RWPE2 (cell line): ENCODE data around the gene NUP210.

Experiments used
- ATAC-seq: fragments of 200-7000 bp; cut with Tn5 transposase; 3 replicates; pipeline ENCODE4 v1.9.1; 2021; ENCODE audit warnings: low read depth
- DNase-seq: peaks from one replicate; pipeline ENCODE4 v3.0.0-alpha.2; 2020; ENCODE audit warnings: low spot score
- H3K27ac ChIP-seq: fragments of 450-650 bp; 2 replicates; pipeline ENCODE4 v1.5.1; 2017; ENCODE audit warnings: mild to moderate bottlenecking; ENCODE audit not compliant: poor library complexity, severe bottlenecking
- H3K27me3 ChIP-seq: fragments of 250-450 bp; sonication (Bioruptor Pico); 2 replicates; pipeline ENCODE4 v1.5.1; 2021; ENCODE audit warnings: mild to moderate bottlenecking, moderate library complexity; ENCODE audit not compliant: insufficient read depth, poor library complexity, severe bottlenecking
- H3K36me3 ChIP-seq: fragments of 250-450 bp; sonication (Bioruptor Pico); 2 replicates; pipeline ENCODE4 v1.5.1; 2020; ENCODE audit warnings: low read depth, mild to moderate bottlenecking, moderate library complexity
- H3K4me1 ChIP-seq: fragments of 250-450 bp; sonication (Bioruptor Pico); 2 replicates; pipeline ENCODE4 v1.5.1; 2021; ENCODE audit warnings: mild to moderate bottlenecking, moderate library complexity; ENCODE audit not compliant: insufficient read depth, poor library complexity, severe bottlenecking
- H3K4me3 ChIP-seq: fragments of 250-450 bp; sonication (Bioruptor Pico); 2 replicates; pipeline ENCODE4 v1.5.1; 2021; ENCODE audit warnings: mild to moderate bottlenecking, moderate library complexity; ENCODE audit not compliant: severe bottlenecking
- H3K9me3 ChIP-seq: fragments of 250-450 bp; sonication (Bioruptor Pico); 2 replicates; pipeline ENCODE4 v1.5.1; 2021; ENCODE audit warnings: mild to moderate bottlenecking, moderate library complexity; ENCODE audit not compliant: severe bottlenecking
- TF ChIP-seq, protein P1 (sequence below): fragments of 450-650 bp; IDR thresholded peaks from one replicate; pipeline ENCODE4 v1.5.1; 2017; ENCODE audit warnings: mild to moderate bottlenecking, moderate library complexity; ENCODE audit not compliant: poor library complexity, severe bottlenecking

NUP210 gene

DNA sequence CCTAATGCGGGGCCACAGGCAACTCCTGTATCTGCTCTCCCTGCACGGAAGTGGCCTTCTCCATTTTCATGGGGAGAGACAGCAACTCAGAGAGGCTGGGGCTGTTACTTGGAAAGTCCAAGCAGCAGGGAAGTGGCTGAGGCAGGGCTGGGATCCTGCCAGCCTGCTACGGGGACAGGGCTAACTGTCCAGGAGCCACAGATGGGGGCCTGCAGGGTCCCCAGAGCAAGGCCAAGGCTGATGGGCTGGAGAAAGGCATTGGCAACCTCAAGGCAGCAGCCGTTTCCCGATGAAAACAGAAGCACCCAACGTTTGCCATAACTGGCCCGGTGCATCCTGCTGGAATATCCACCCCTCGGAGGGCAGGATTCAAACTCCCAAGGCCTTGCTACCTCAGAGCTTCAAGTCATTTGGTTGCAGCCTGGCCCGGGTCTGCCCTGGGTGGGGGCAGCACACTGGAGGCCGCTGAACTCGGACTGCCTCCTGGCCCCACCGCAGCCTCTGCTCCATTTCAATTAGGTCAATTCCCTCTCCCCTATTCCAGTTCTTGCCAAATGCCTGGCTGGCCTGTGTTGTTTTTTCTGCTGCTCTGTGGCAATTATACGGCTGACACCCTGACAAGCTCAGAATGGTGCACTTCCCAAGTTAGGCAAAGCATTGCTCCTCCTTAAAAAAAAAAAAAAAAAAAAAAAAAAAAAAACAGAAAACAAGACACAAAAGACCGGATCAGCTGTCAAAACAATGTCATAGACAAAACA is 143.5 kb downstream of the NUP210 start:
- H3K27me3 ChIP-seq, result peaks cover 17% of the 10 kb centered on the region

DNA sequence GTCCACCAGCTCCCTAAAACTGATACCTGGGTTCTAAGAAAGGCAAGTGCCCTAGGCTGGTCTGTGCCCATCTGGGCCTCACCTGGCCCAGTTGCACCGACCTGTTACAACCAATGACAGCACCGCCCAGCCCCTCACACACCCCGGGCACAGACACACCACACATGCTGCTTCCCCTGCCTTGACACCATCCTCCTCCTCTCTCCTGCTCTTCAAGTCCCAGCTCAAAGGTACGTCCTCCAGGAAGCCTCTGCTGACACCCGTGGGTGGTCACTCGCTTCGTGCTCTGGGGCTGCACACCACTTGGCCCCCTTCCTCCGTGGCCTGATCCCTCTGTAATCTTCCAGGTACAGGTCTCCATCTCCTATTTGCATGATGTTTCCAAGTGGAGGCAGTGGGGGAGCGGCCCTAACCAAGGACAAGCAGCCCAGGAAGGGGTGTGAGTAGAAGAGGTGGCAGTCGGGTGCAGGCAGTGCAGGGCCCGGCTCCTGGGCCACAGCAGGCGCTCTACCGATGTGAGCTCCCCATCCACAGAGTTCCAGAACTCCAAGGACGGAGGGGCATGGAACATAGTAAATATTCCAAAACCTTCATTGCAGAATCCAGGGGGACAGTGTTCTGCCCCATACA is 144.6 kb downstream of the NUP210 start:
- TF ChIP-seq, protein P1, sequence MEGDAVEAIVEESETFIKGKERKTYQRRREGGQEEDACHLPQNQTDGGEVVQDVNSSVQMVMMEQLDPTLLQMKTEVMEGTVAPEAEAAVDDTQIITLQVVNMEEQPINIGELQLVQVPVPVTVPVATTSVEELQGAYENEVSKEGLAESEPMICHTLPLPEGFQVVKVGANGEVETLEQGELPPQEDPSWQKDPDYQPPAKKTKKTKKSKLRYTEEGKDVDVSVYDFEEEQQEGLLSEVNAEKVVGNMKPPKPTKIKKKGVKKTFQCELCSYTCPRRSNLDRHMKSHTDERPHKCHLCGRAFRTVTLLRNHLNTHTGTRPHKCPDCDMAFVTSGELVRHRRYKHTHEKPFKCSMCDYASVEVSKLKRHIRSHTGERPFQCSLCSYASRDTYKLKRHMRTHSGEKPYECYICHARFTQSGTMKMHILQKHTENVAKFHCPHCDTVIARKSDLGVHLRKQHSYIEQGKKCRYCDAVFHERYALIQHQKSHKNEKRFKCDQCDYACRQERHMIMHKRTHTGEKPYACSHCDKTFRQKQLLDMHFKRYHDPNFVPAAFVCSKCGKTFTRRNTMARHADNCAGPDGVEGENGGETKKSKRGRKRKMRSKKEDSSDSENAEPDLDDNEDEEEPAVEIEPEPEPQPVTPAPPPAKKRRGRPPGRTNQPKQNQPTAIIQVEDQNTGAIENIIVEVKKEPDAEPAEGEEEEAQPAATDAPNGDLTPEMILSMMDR, result no peak
- H3K4me3 ChIP-seq, result no peak overlapping the region
- ATAC-seq (no peak), DNase-seq (peak; percentile 34)
- H3K9me3 ChIP-seq, result no peaks in the 10 kb centered on the region
- H3K27me3 ChIP-seq, result peaks cover 9% of the 10 kb centered on the region
- H3K36me3 ChIP-seq, result no peaks in the 10 kb centered on the region
- no peak overlapping the region for H3K27ac ChIP-seq
- H3K4me1 ChIP-seq, result no peaks in the 10 kb centered on the region

More for the DNA sequence above, 143.5 kb downstream of the NUP210 start:
- TF ChIP-seq, protein P1, result no peak
- DNase-seq, result peak; percentile 42
- no peaks in the 10 kb centered on the region for H3K4me1 ChIP-seq
- H3K27ac ChIP-seq, result no peak overlapping the region
- H3K36me3 ChIP-seq, result no peaks in the 10 kb centered on the region
- H3K9me3 ChIP-seq, result no peaks in the 10 kb centered on the region
- no peak overlapping the region for H3K4me3 ChIP-seq
- ATAC-seq, result no peak

DNA sequence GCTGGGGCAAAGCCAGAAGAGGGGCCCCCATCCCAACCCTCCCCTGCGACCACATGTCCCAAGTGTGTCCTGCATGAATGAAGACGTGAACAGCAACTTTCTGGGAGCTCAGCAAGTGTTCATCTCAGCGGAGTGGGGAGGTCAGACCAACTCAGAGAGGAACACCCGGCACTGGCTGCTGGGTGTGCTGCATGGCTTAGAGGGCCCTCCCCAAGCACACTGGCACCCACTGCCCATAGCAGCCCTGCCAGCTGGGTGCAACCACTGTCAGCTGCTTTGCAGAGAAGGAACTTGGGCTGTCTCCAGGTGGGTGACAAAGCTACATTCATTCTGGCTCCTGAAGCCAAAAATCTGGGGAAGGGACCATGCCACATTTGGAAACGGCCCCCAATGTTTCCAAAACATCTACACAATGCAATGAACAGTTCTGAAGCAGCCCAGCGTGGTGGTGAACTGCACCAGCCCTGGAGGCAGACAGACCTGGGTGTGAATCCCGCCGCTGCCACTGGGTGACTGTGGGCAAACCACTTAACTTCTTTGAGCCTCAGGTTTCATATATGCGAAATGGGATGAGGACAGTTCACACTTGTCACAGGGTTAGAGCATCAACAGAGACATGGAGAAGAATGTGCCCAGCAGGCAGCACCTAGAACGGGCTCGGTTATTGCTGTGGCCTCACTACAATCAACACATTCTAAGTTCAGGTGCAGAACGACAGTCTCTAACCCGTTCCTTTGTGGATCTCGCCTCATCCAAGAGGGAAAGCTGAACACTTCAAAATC is 145.4 kb downstream of the NUP210 start:
- Histone ChIP-seq H3K4me3 (no peak overlapping the region), H3K27me3 (peaks cover 9% of the 10 kb centered on the region), H3K4me1 (no peaks in the 10 kb centered on the region), H3K9me3 (no peaks in the 10 kb centered on the region), H3K27ac (no peak overlapping the region), H3K36me3 (no peaks in the 10 kb centered on the region)
- DNase-seq (peak; percentile 52), ATAC-seq (no peak)
- TF ChIP-seq, protein P1, result no peak

DNA sequence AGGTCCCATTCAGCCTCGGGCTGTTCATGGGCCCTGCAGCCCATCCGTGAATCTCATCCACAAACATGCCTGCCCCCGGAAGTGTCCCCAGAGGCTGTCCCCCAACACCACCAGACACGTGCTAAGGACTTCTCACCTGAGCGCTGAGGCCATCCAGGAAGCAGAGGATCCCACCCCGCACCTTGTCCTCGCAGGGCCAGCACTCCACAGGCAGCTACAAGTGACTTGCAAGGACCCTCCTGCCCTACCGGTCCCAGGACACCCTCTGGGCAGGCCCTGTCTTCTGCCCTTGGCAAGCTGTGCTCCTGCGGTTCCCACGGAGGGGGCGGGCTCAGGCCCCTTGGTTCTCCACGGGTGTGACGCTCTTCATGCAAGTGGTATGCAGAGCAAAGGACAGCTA is 146.0 kb downstream of the NUP210 start:
- Histone ChIP-seq H3K27ac (no peak overlapping the region), H3K36me3 (no peaks in the 10 kb centered on the region), H3K4me3 (no peak overlapping the region), H3K4me1 (no peaks in the 10 kb centered on the region), H3K27me3 (peaks cover 9% of the 10 kb centered on the region), H3K9me3 (no peaks in the 10 kb centered on the region)
- ATAC-seq (no peak), DNase-seq (peak; percentile 54)
- TF ChIP-seq, protein P1, result no peak
